Measurements from ENCODE around the gene FOXL1. TPM values are rescaled to one million over a fixed set of nuclear protein-coding genes. Genes with fewer than 3 reads are reported as not detected.
A peak's percentile ranks its signal among the peaks of the same experiment; 100 is the strongest.

The FOXL1 gene
- polyA plus RNA-seq, 1 experiment, result 41.1 TPM

GRCh38 chr16:86601356-86601755 lies 23.0 kb downstream of the FOXL1 start:
- CTCF ChIA-PET, result no interaction called here
- H3K4me3 ChIP-seq (ENCODE audit: low read depth, low read length), result no peak overlapping the region
- H3K9me3 ChIP-seq (ENCODE audit: control insufficient read depth, insufficient read depth, low read length), result peaks cover 8% of the 10 kb centered on the region
- POLR2A ChIA-PET, result no interaction called here
- no peaks in the 10 kb centered on the region for H3K27me3 ChIP-seq (ENCODE audit: control insufficient read depth, insufficient read depth, low read length)
- TF ChIP-seq CTCF (IDR thresholded peaks at IDR 0.05; ENCODE audit: low read depth, low read length), result no peak
- no peak overlapping the region for H3K27ac ChIP-seq (ENCODE audit: low read depth, low read length)
- DNase-seq (ENCODE audit: low read depth, low spot score), result no peak

- no peak overlapping the region for H3K27ac ChIP-seq (ENCODE audit: low read depth, low read length)
- DNase-seq (ENCODE audit: low read depth, low spot score), result no peak
- TF ChIP-seq CTCF (IDR thresholded peaks at IDR 0.05; ENCODE audit: low read depth, low read length), result no peak
- POLR2A ChIA-PET, result no interaction called here
- no peaks in the 10 kb centered on the region for H3K27me3 ChIP-seq (ENCODE audit: control insufficient read depth, insufficient read depth, low read length)
- CTCF ChIA-PET, result no interaction called here
- H3K4me3 ChIP-seq (ENCODE audit: low read depth, low read length), result no peak overlapping the region
- H3K9me3 ChIP-seq (ENCODE audit: control insufficient read depth, insufficient read depth, low read length), result peaks cover 5% of the 10 kb centered on the region
Observed at GRCh38 chr16:86602521-86602920, 24.2 kb downstream of the FOXL1 start.

DNA sequence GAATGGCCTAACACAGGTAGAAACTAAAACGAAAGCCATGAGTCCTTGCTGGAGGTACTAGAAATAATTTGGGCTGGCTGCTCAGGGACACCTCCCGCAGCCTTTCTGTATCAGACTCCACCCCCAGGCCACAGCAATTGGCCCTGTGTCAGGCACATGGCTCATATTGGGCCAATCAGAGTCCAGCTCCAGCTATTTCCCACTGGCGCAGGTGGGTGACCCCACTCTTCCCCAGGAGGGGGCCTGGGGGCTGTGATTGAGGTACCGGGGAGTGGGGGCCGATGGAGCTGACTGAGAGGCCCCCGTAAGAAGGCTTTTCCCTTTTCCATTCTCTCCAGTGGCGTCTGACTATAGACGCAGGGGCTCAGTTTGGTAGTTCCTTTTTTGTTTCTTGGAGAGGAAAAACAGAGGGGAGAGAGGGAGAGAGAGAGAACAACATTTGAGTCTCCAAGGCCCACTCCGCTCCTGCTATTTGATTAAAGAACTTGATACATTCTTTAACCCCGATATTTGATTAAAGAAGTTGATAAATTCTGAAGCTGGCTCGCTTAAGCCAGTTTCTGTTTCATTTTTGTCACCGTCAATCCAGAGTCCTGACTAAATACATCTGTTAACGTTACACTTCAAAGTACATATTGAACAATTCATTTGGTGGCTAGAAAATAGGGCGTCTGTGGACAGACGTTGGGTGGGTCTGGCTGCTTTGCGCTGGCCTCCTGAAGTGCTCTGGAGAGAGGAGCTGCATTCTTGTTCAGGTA lies 26.3 kb downstream of the FOXL1 start:
- H3K27me3 ChIP-seq (ENCODE audit: control insufficient read depth, insufficient read depth, low read length), result no peaks in the 10 kb centered on the region
- TF ChIP-seq CTCF (IDR thresholded peaks at IDR 0.05; ENCODE audit: low read depth, low read length), result no peak
- DNase-seq (ENCODE audit: low read depth, low spot score), result no peak
- ChIA-PET CTCF (interaction anchor here (0.8 to 1.5 kb wide), 2 partner anchors 458 to 459 kb away, joined by 3 to 5 read pairs; no protein-coding TSS in a partner anchor), POLR2A (interaction anchor here (1.3 kb wide), 1 partner anchor 28 kb away, joined by 4 read pairs; no protein-coding TSS in a partner anchor)
- no peak overlapping the region for H3K4me3 ChIP-seq (ENCODE audit: low read depth, low read length)
- peaks cover 9% of the 10 kb centered on the region for H3K9me3 ChIP-seq (ENCODE audit: control insufficient read depth, insufficient read depth, low read length)
- no peak overlapping the region for H3K27ac ChIP-seq (ENCODE audit: low read depth, low read length)

DNA sequence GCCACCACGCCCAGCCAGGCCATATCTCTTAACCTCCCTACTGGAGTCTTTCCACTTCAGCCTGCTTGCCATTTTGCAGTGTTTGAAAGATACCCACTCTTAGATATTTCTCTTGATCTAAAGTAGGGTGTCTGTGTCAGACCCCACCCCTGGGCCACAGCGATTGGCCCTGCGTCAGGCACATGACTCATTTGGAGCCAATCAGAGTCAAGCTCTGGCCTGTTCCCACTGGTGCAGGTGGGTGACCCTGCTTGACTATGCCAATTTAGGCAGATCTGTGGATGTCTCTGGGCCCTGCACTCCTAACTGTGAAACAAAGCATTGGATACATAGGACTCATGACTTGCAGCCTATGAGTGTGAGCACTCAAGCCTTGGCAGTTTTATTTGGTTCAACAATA lies 27.6 kb downstream of the FOXL1 start:
- DNase-seq (ENCODE audit: low read depth, low spot score), result no peak
- TF ChIP-seq CTCF (IDR thresholded peaks at IDR 0.05; ENCODE audit: low read depth, low read length), result no peak
- CTCF ChIA-PET, result interaction anchor here (1.5 kb wide), 1 partner anchor 456 kb away, joined by 5 read pairs; no protein-coding TSS in a partner anchor
- Histone ChIP-seq H3K9me3 (ENCODE audit: control insufficient read depth, insufficient read depth, low read length) (peaks cover 9% of the 10 kb centered on the region), H3K4me3 (ENCODE audit: low read depth, low read length) (no peak overlapping the region), H3K27me3 (ENCODE audit: control insufficient read depth, insufficient read depth, low read length) (no peaks in the 10 kb centered on the region), H3K27ac (ENCODE audit: low read depth, low read length) (no peak overlapping the region)
- POLR2A ChIA-PET, result interaction anchor here (1.3 kb wide), 1 partner anchor 30 kb away, joined by 4 read pairs; no protein-coding TSS in a partner anchor

DNA sequence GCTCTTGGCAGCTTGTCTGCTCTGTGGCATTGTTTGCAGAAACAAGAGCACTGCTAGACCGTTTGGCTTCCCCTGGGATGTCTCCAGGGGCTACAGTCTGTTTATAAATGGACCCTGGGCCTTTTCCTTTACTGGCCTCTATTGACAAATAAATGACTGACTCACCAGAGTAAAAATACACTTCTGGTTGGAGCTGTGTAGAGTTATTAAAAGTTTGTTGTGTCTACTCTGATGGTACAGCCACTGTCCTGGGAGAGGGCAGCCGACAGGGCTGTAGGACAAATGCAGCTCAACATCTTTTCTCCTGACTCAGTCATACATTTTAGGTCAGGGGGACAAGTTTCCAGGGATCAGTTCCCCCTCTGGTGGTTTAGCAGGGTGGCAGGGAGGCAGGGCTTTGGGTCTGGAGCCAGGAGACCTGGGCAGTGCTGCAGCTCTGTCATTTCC lies 30.0 kb downstream of the FOXL1 start:
- no peak overlapping the region for H3K4me3 ChIP-seq (ENCODE audit: low read depth, low read length)

More for the DNA sequence above, 30.0 kb downstream of the FOXL1 start:
- DNase-seq (ENCODE audit: low read depth, low spot score), result no peak
- 0 out of 2 replicates have a peak, but pooled peaks have one; percentile 24 for TF ChIP-seq CTCF (IDR thresholded peaks at IDR 0.05; ENCODE audit: low read depth, low read length)
- H3K9me3 ChIP-seq (ENCODE audit: control insufficient read depth, insufficient read depth, low read length), result peaks cover 9% of the 10 kb centered on the region
- CTCF ChIA-PET, result no interaction called here
- peak overlapping the region; percentile 93 for H3K27ac ChIP-seq (ENCODE audit: low read depth, low read length)
- POLR2A ChIA-PET, result interaction anchor here (0.6 to 2.1 kb wide), 5 partner anchors 23 to 1038 kb away, joined by 3 to 9 read pairs (median 3); no protein-coding TSS in a partner anchor
- no peaks in the 10 kb centered on the region for H3K27me3 ChIP-seq (ENCODE audit: control insufficient read depth, insufficient read depth, low read length)
